A549 (cell line): Measurements from ENCODE around the gene SFI1. TPM values are rescaled to one million over a fixed set of nuclear protein-coding genes. Genes with fewer than 3 reads are reported as not detected.

ENCODE experiments used
- ATAC-seq, 2 experiments: fragments of 200-7000 bp in 1 of 2; fragments of >200 bp in 1 of 2; cut with Nextera tagmentation in 1 of 2; cut with Tn5 transposase in 1 of 2; 3 replicates each; pipeline versions ENCODE4 v1.8.0 to v1.9.1; 2018 to 2020; ENCODE audit warnings: mild to moderate bottlenecking in 1 of 2, moderate library complexity in 1 of 2
- CTCF ChIA-PET: fragments of 300-600 bp; sonication (Branson Sonifier 250); formaldehyde crosslinking; extraction: SDS; loops from one replicate; lab custom pipeline; 2021; ENCODE audit warnings: antibody characterized with exemption, inconsistent platforms; lab: Yijun Ruan, JAX
- POLR2A ChIA-PET: fragments of 350-600 bp; formaldehyde crosslinking; extraction: SDS; loops from one replicate; lab custom pipeline; 2021; ENCODE audit warnings: antibody characterized with exemption, inconsistent platforms; lab: Yijun Ruan, JAX
- DNase-seq, 2 experiments: peaks; one replicate each; pipeline versions ENCODE4 v3.0.0 to v3.0.0-alpha.2; 2011 to 2016; ENCODE audit warnings: low read depth in 1 of 2, low spot score in 1 of 2
- FAIRE-seq: peaks from 2 replicates; lab custom pipeline; 2011; peaks lifted over from hg19 to GRCh38; lab: Jason Lieb, UNC
- H3K27ac ChIP-seq, 2 experiments: fragments of >200 bp; sonication (Bioruptor Twin); formaldehyde crosslinking; 3 replicates each; pipeline ENCODE4 v1.5.1; 2016 to 2017
- H3K4me1 ChIP-seq: fragments of >200 bp; sonication (Bioruptor Twin); formaldehyde crosslinking; 3 replicates; pipeline ENCODE4 v1.6.1; 2016
- H3K4me2 ChIP-seq: fragments of >200 bp; sonication (Bioruptor Twin); formaldehyde crosslinking; 3 replicates; pipeline ENCODE4 v1.6.1; 2016
- H3K4me3 ChIP-seq: fragments of >200 bp; sonication (Bioruptor Twin); formaldehyde crosslinking; 3 replicates; pipeline ENCODE4 v1.5.1; 2016
- H3K9me3 ChIP-seq: fragments of >200 bp; sonication (Bioruptor Twin); formaldehyde crosslinking; 3 replicates; pipeline ENCODE4 v1.6.1; 2016
- CEBPB ChIP-seq, 2 experiments: fragments of >200 bp in 1 of 2; sonication (Bioruptor Twin) in 1 of 2; formaldehyde crosslinking in 1 of 2; IDR thresholded peaks; 2 replicates each; pipeline ENCODE4 v1.6.1; 2012 to 2016
- EHF ChIP-seq: fragments of 250-450 bp; sonication (Bioruptor Pico); IDR thresholded peaks from 2 replicates; pipeline ENCODE4 v1.5.0; 2020; ENCODE audit warnings: mild to moderate bottlenecking
- ELK1 ChIP-seq: fragments of 150-350 bp; IDR thresholded peaks from 2 replicates; pipeline ENCODE4 v1.6.1; 2014; ENCODE audit warnings: low read depth, mild to moderate bottlenecking, low read length
- EP300 ChIP-seq, 2 experiments: fragments of >200 bp; sonication (Bioruptor Twin); formaldehyde crosslinking; IDR thresholded peaks; 2 replicates in 1 of 2; 3 replicates in 1 of 2; pipeline ENCODE4 v1.6.1; 2016 to 2017
- FOSB ChIP-seq: fragments of 250-450 bp; sonication (Bioruptor Pico); IDR thresholded peaks from 2 replicates; pipeline ENCODE4 v1.5.0; 2020; ENCODE audit warnings: mild to moderate bottlenecking, moderate library complexity
- FOSL2 ChIP-seq, 2 experiments: fragments of 450-650 bp in 1 of 2; fragments of >200 bp in 1 of 2; sonication (Bioruptor Twin) in 1 of 2; formaldehyde crosslinking; IDR thresholded peaks; 2 replicates each; pipeline versions ENCODE4 v1.5.0 to v1.6.1; 2016 to 2020; ENCODE audit warnings: mild to moderate bottlenecking in 1 of 2, moderate library complexity in 1 of 2
- FOXS1 ChIP-seq: fragments of 250-450 bp; sonication (Bioruptor Pico); IDR thresholded peaks from 2 replicates; pipeline ENCODE4 v1.5.0; 2020; ENCODE audit warnings: mild to moderate bottlenecking, moderate library complexity
- HDAC2 ChIP-seq: fragments of 200-600 bp; sonication (generic); IDR thresholded peaks from 2 replicates; pipeline ENCODE4 v1.6.1; 2016
- HES2 ChIP-seq: fragments of >200 bp; sonication (Bioruptor Twin); formaldehyde crosslinking; IDR thresholded peaks from 2 replicates; pipeline ENCODE4 v1.6.1; 2016
- HEYL ChIP-seq: fragments of 250-450 bp; sonication (Bioruptor Pico); IDR thresholded peaks from 2 replicates; pipeline ENCODE4 v1.8.0; 2021; ENCODE audit warnings: mild to moderate bottlenecking, moderate library complexity
- HOXB13 ChIP-seq: fragments of 250-450 bp; sonication (Bioruptor Pico); IDR thresholded peaks from 2 replicates; pipeline ENCODE4 v1.5.0; 2020; ENCODE audit warnings: low read depth, mild to moderate bottlenecking, moderate library complexity
- HOXB5 ChIP-seq: fragments of 250-450 bp; sonication (Bioruptor Pico); IDR thresholded peaks from 2 replicates; pipeline ENCODE4 v1.5.0; 2020; ENCODE audit warnings: mild to moderate bottlenecking, moderate library complexity
- JUN ChIP-seq, 2 experiments: fragments of >200 bp; sonication (Bioruptor Twin); formaldehyde crosslinking; IDR thresholded peaks; 2 replicates in 1 of 2; 3 replicates in 1 of 2; pipeline ENCODE4 v1.6.1; 2016 to 2017
- KDM1A ChIP-seq: fragments of 200-600 bp; sonication (generic); IDR thresholded peaks from 2 replicates; pipeline ENCODE4 v1.6.1; 2016; ENCODE audit warnings: low read depth, mild to moderate bottlenecking
- KDM5A ChIP-seq: fragments of 200-600 bp; sonication (generic); IDR thresholded peaks from 2 replicates; pipeline ENCODE4 v1.6.1; 2016; ENCODE audit warnings: antibody characterized with exemption, mild to moderate bottlenecking
- MYC ChIP-seq: IDR thresholded peaks from 2 replicates; pipeline ENCODE4 v1.6.1; 2012; ENCODE audit warnings: mild to moderate bottlenecking, inconsistent platforms, low read length, improper control_type of control experiment, borderline replicate concordance
- PHF8 ChIP-seq: fragments of 200-600 bp; sonication (generic); IDR thresholded peaks from 2 replicates; pipeline ENCODE4 v1.6.1; 2016; ENCODE audit warnings: low read depth, mild to moderate bottlenecking, antibody characterized with exemption, moderate library complexity, borderline replicate concordance
- POLR2A ChIP-seq: IDR thresholded peaks from 2 replicates; pipeline ENCODE4 v1.6.1; 2012; ENCODE audit warnings: mild to moderate bottlenecking, low read length
- POLR2AphosphoS2 ChIP-seq: conservative IDR thresholded peaks from 2 replicates; pipeline ENCODE4 v1.6.1; 2012; ENCODE audit warnings: low read length, improper control_type of control experiment, inconsistent platforms
- RARB ChIP-seq: fragments of 250-450 bp; sonication (Bioruptor Pico); IDR thresholded peaks from 2 replicates; pipeline ENCODE4 v1.8.0; 2021; ENCODE audit warnings: mild to moderate bottlenecking, moderate library complexity
- RCOR1 ChIP-seq: fragments of 150-350 bp; IDR thresholded peaks from 2 replicates; pipeline ENCODE4 v1.6.1; 2014; ENCODE audit warnings: antibody characterized with exemption, low read length, low read depth
- REST ChIP-seq: fragments of 200-600 bp; sonication (generic); IDR thresholded peaks from 2 replicates; pipeline ENCODE4 v1.6.1; 2016; ENCODE audit warnings: antibody characterized with exemption, mild to moderate bottlenecking, moderate library complexity
- RNF2 ChIP-seq: fragments of 200-600 bp; sonication (generic); IDR thresholded peaks from 2 replicates; pipeline ENCODE4 v1.6.1; 2016; ENCODE audit warnings: low read depth, mild to moderate bottlenecking, antibody characterized with exemption, moderate library complexity, borderline replicate concordance
- SREBF2 ChIP-seq: fragments of 450-650 bp; IDR thresholded peaks from 2 replicates; pipeline ENCODE4 v1.6.1; 2014; ENCODE audit warnings: mild to moderate bottlenecking, moderate library complexity
- TFCP2L1 ChIP-seq: fragments of 250-450 bp; sonication (Bioruptor Pico); IDR thresholded peaks from 2 replicates; pipeline ENCODE4 v1.5.0; 2021; ENCODE audit warnings: mild to moderate bottlenecking
- TP53 ChIP-seq: fragments of 250-450 bp; sonication (Bioruptor Pico); IDR thresholded peaks from 2 replicates; pipeline ENCODE4 v1.5.0; 2021; ENCODE audit warnings: mild to moderate bottlenecking, moderate library complexity
- ZNF302 ChIP-seq: fragments of 250-450 bp; sonication (Bioruptor Pico); IDR thresholded peaks from 2 replicates; pipeline ENCODE4 v1.9.0; 2021; ENCODE audit warnings: inconsistent platforms, mild to moderate bottlenecking, moderate library complexity
- WGBS: methylation state at CpG from one replicate; pipeline ENCODE4 v1.1.6; 2017; ENCODE audit errors: missing lambda C conversion rate; 5-methylcytosine and 5-hydroxymethylcytosine counted together
- polyA plus RNA-seq, 4 experiments: library from polyadenylated mRNA; depleted of rRNA in 3 of 4; stranded (reverse); fragments of >200 nt; fragmentation: RNase III in 1 of 4; extraction: RNeasy Plus Mini Kit Qiagen cat#74134 plus additional on column Dnase treatment in 1 of 4; gene quantifications; 2 replicates in 3 of 4; 3 replicates in 1 of 4; pipeline ENCODE4 v1.2.3, GENCODE V29; 2011 to 2017

Gene SFI1
- polyA plus RNA-seq, 2 of the 4 experiments (the other 2 are of a cell fraction): 6.8 to 17.9 TPM

- no peaks in the 10 kb centered on the region for H3K9me3 ChIP-seq
- no peak for TF ChIP-seq FOXS1
- no peak for TF ChIP-seq JUN (IDR thresholded peaks at IDR 0.05)
- TF ChIP-seq RARB (CRISPR knock-in tag): no peak
- no peak for TF ChIP-seq FOSB (CRISPR knock-in tag)
- TF ChIP-seq HES2: no peak
- no peak for TF ChIP-seq FOSL2 (IDR thresholded peaks at IDR 0.05)
- TF ChIP-seq FOSL2 (CRISPR knock-in tag; IDR thresholded peaks at IDR 0.05): no peak
- no peak for TF ChIP-seq HEYL (CRISPR knock-in tag)
- no peak for TF ChIP-seq HOXB13 (CRISPR knock-in tag)
- no peak for TF ChIP-seq HDAC2
- no peak for TF ChIP-seq EP300 (IDR thresholded peaks at IDR 0.05)
- TF ChIP-seq HOXB5 (CRISPR knock-in tag): no peak
- no peak for TF ChIP-seq POLR2A
- no peak for FAIRE-seq
- no peak for DNase-seq
- no peak for ATAC-seq
- peak overlapping the region in 1 of 2 experiments; percentile 60; a peak in 1 of 6 replicates for H3K27ac ChIP-seq
- no peak overlapping the region for H3K4me2 ChIP-seq
- H3K4me3 ChIP-seq: no peak overlapping the region
- CTCF ChIA-PET: no interaction called here
- H3K4me1 ChIP-seq: peaks cover 37% of the 10 kb centered on the region
- POLR2A ChIA-PET: no interaction called here
- WGBS: 88% methylated on average over 8 of the region's 9 CpGs
Observed at GRCh38 chr22:31652088-31652487, 155.8 kb downstream of the SFI1 start.

GRCh38 chr22:31652911-31653684, 156.8 kb downstream of the SFI1 start:
- Histone ChIP-seq H3K4me2 (peak overlapping the region; percentile 36; the same call in 2 of the 3 replicates), H3K27ac (peak overlapping the region in 1 of 2 experiments; percentile 60; a peak in 3 of 6 replicates), H3K4me3 (no peak overlapping the region), H3K9me3 (no peaks in the 10 kb centered on the region), H3K4me1 (peaks cover 30% of the 10 kb centered on the region)
- DNase-seq: no peak
- POLR2A ChIA-PET: interaction anchor here (0.7 to 1.2 kb wide), 2 partner anchors 9 kb away, joined by 3 to 6 read pairs; partner anchors contain the start of gene PISD
- FAIRE-seq: no peak
- WGBS: 55% methylated on average over 9 of the region's 9 CpGs
- ATAC-seq: peak; percentile 59 to 64; a peak in 5 of 6 replicates
- CTCF ChIA-PET: interaction anchor here (0.9 to 1.0 kb wide), 2 partner anchors 9 to 317 kb away, joined by 3 read pairs; partner anchors contain the start of gene PISD
- TF ChIP-seq TP53 (CRISPR knock-in tag): no peak
- no peak for TF ChIP-seq KDM5A
- TF ChIP-seq HEYL (CRISPR knock-in tag): no peak
- TF ChIP-seq EP300 (IDR thresholded peaks at IDR 0.05): no peak
- TF ChIP-seq ZNF302: no peak
- no peak for TF ChIP-seq RNF2
- no peak for TF ChIP-seq FOXS1
- TF ChIP-seq FOSB (CRISPR knock-in tag): no peak
- no peak for TF ChIP-seq ELK1
- no peak for TF ChIP-seq JUN (IDR thresholded peaks at IDR 0.05)
- TF ChIP-seq PHF8: no peak
- no peak for TF ChIP-seq CEBPB (IDR thresholded peaks at IDR 0.05)
- TF ChIP-seq MYC: no peak
- TF ChIP-seq TFCP2L1: no peak
- TF ChIP-seq REST: no peak
- TF ChIP-seq EHF (CRISPR knock-in tag): no peak
- TF ChIP-seq KDM1A: no peak
- TF ChIP-seq RCOR1: no peak
- no peak for TF ChIP-seq POLR2AphosphoS2
- TF ChIP-seq SREBF2: no peak
